Trophoblast cell (in vitro differentiated cells and primary cell): ENCODE data around the gene RAB7B. TPM values are rescaled to one million over a fixed set of nuclear protein-coding genes. Genes with fewer than 3 reads are reported as not detected.
"Not testable (repeated sequence)": the region's sequence is repeated elsewhere in the genome, so short reads cannot be mapped to it uniquely, and the experiment has no call there.

Experiments used
- DNase-seq, 2 donors: peaks; one replicate each; pipeline ENCODE4 v3.0.0-alpha.2; 2016
- H2AFZ ChIP-seq: 2 replicates; pipeline ENCODE4 v1.6.1; 2013; ENCODE audit warnings: low read length, moderate library complexity, mild to moderate bottlenecking; ENCODE audit not compliant: insufficient read depth, poor library complexity
- H2AK5ac ChIP-seq: 2 replicates; pipeline ENCODE4 v1.6.1; 2013; ENCODE audit warnings: mild to moderate bottlenecking, low read length
- H2BK120ac ChIP-seq: 2 replicates; pipeline ENCODE4 v1.6.1; 2013; ENCODE audit warnings: low read length, mild to moderate bottlenecking, moderate library complexity; ENCODE audit not compliant: insufficient read depth, poor library complexity
- H2BK12ac ChIP-seq: 2 replicates; pipeline ENCODE4 v1.6.1; 2013; ENCODE audit warnings: mild to moderate bottlenecking, low read length, moderate library complexity
- H2BK5ac ChIP-seq: 2 replicates; pipeline ENCODE4 v1.6.1; 2013; ENCODE audit warnings: low read length, low read depth, moderate library complexity, mild to moderate bottlenecking; ENCODE audit not compliant: poor library complexity
- H3K14ac ChIP-seq: 2 replicates; pipeline ENCODE4 v1.6.1; 2013; ENCODE audit warnings: mild to moderate bottlenecking, low read length
- H3K18ac ChIP-seq: 2 replicates; pipeline ENCODE4 v1.6.1; 2013; ENCODE audit warnings: mild to moderate bottlenecking, low read length
- H3K23ac ChIP-seq: 2 replicates; pipeline ENCODE4 v1.6.1; 2013; ENCODE audit warnings: low read length
- H3K27ac ChIP-seq: 2 replicates; pipeline ENCODE4 v1.5.1; 2013; ENCODE audit warnings: low read depth, mild to moderate bottlenecking, inconsistent platforms, low read length, moderate library complexity
- H3K27me3 ChIP-seq: 2 replicates; pipeline ENCODE4 v1.6.1; 2013; ENCODE audit warnings: inconsistent platforms, mild to moderate bottlenecking, low read length, moderate library complexity; ENCODE audit not compliant: insufficient read depth
- H3K36me3 ChIP-seq, 2 experiments: 1 replicate in 1 of 2; 2 replicates in 1 of 2; pipeline ENCODE4 v1.6.1; 2013; ENCODE audit warnings: low read length in 2 of 2, mild to moderate bottlenecking in 2 of 2, moderate library complexity in 1 of 2; ENCODE audit not compliant: insufficient read depth in 2 of 2, control insufficient read depth in 1 of 2
- H3K4ac ChIP-seq: 2 replicates; pipeline ENCODE4 v1.6.1; 2013; ENCODE audit warnings: low read depth, mild to moderate bottlenecking, low read length, moderate library complexity
- H3K4me1 ChIP-seq, 2 experiments: 1 replicate in 1 of 2; 2 replicates in 1 of 2; pipeline ENCODE4 v1.6.1; 2013; ENCODE audit warnings: low read length in 2 of 2, mild to moderate bottlenecking in 2 of 2, moderate library complexity in 1 of 2; ENCODE audit not compliant: insufficient read depth in 2 of 2, control insufficient read depth in 1 of 2
- H3K4me2 ChIP-seq: 2 replicates; pipeline ENCODE4 v1.6.1; 2013; ENCODE audit warnings: inconsistent platforms, mild to moderate bottlenecking, low read length, moderate library complexity
- H3K4me3 ChIP-seq: 2 replicates; pipeline ENCODE4 v1.5.1; 2013; ENCODE audit warnings: mild to moderate bottlenecking, low read depth, low read length, inconsistent platforms
- H3K79me1 ChIP-seq: one replicate; pipeline ENCODE4 v1.6.1; 2013; ENCODE audit warnings: low read length
- H3K79me2 ChIP-seq: 2 replicates; pipeline ENCODE4 v1.6.1; 2013; ENCODE audit warnings: low read length, mild to moderate bottlenecking; ENCODE audit not compliant: control insufficient read depth, insufficient read depth, poor library complexity
- H3K9ac ChIP-seq: 2 replicates; pipeline ENCODE4 v1.6.1; 2013; ENCODE audit warnings: mild to moderate bottlenecking, low read length
- H3K9me3 ChIP-seq: 2 replicates; pipeline ENCODE4 v1.6.1; 2013; ENCODE audit warnings: low read depth, mild to moderate bottlenecking, control low read depth, inconsistent platforms, low read length; ENCODE audit not compliant: insufficient read depth
- H4K12ac ChIP-seq: 2 replicates; pipeline ENCODE4 v1.6.1; 2013; ENCODE audit warnings: low read depth, mild to moderate bottlenecking, low read length, moderate library complexity
- H4K8ac ChIP-seq: 2 replicates; pipeline ENCODE4 v1.6.1; 2013; ENCODE audit warnings: low read depth, mild to moderate bottlenecking, low read length, moderate library complexity
- H4K91ac ChIP-seq: one replicate; pipeline ENCODE4 v1.6.1; 2013; ENCODE audit warnings: low read depth, mild to moderate bottlenecking, low read length, moderate library complexity
- WGBS: extraction: QIAGEN DNeasy Blood & Tissue Kit; methylation state at CpG from one replicate; pipeline ENCODE4 v1.1.7; 2013; ENCODE audit warnings: missing lambda C conversion rate; ENCODE audit not compliant: insufficient read length, insufficient coverage; ENCODE audit errors: extremely low coverage; 5-methylcytosine and 5-hydroxymethylcytosine counted together
- polyA plus RNA-seq: library from polyadenylated mRNA; stranded (reverse); fragments of 200-250 nt; gene quantifications from 2 replicates; pipeline ENCODE4 v1.2.3, GENCODE V29; 2013

Gene RAB7B, protein sequence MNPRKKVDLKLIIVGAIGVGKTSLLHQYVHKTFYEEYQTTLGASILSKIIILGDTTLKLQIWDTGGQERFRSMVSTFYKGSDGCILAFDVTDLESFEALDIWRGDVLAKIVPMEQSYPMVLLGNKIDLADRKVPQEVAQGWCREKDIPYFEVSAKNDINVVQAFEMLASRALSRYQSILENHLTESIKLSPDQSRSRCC
- polyA plus RNA-seq, result 2.4 and 2.6 TPM in 2 replicates

DNA sequence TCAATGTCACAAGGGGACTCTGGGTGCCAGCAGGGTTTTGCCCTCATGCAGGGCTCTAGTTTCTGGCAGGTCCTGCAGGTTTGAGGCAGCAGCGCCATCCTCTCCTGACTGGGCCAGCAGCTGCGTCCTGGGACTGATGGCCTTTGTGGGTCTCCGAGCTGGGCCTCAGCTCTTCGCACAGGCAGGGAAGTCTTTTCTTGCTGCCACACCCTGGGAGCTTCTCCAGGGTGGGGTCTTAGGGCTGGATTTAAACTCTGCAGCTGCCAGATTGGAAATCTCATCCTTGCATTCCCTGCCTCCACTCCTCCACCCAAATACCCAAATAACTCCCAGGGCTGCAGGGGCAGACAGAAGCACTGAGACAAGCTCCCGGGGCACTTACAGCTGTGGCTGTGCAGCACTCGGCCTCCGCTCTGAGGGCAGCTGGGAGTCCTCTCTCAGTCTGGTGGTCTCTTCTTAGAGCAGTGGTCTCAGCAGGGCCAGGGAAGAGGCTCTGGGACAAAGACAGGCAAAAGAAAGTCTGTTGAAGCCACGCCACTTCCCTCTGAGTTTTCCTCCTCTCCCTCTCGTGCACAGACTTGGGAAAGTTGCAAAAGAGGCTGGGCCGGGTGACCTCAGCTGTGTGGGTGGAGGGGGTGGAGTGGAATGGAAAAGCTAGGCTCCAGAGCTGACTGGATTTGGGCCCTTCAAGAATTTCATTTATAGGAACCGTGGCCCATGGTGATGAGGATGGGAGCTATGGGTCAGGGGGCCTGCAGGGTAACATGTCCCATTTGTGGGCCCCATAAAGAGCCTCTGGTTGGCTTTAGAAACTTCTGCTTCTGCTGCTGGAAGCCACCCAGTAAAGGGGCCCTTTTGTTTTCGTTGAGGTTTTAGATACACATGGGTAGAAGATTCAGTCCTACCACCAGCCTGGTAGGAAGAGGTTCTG lies at the start of gene RAB7B:
TSS of gene RAB7B (minus strand) at position 525 of the 931 bp plus-strand sequence. CDS start 9,260 bp downstream, outside the sequence.
- Histone ChIP-seq H2AK5ac (no peak within 1 kb of the TSS), H2AFZ (no peak within 1 kb of the TSS), H4K12ac (no peak within 1 kb of the TSS), H3K4me2 (no peak within 1 kb of the TSS), H3K27me3 (no peaks in the 10 kb centered on the region), H3K9me3 (peaks cover 2% of the 10 kb centered on the region), H3K4me3 (peak within 1 kb of the TSS; percentile 52), H3K79me2 (no peaks in the 10 kb centered on the region), H3K4ac (no peak within 1 kb of the TSS), H2BK120ac (no peak within 1 kb of the TSS), H3K9ac (peak within 1 kb of the TSS; percentile 34), H3K23ac (peak within 1 kb of the TSS; percentile 99), H3K36me3 (no peaks in the 10 kb centered on the region), H3K14ac (no peak within 1 kb of the TSS), H3K79me1 (peaks cover 2% of the 10 kb centered on the region), H4K91ac (peak within 1 kb of the TSS; percentile 30), H3K27ac (no peak within 1 kb of the TSS), H3K18ac (no peak within 1 kb of the TSS), H3K4me1 (peaks cover 18 to 41% of the 10 kb centered on the region in 2 experiments), H4K8ac (no peak within 1 kb of the TSS), H2BK5ac (no peak within 1 kb of the TSS), H2BK12ac (no peak within 1 kb of the TSS)
- no CpG with 5 or more reads among the region's 12 CpGs for WGBS
- peak; percentile 71 to 77 for DNase-seq

- H3K18ac ChIP-seq, H3K27me3 ChIP-seq, H3K9me3 ChIP-seq, H2AK5ac ChIP-seq, H3K4ac ChIP-seq, H4K12ac ChIP-seq, H3K79me2 ChIP-seq, H2AFZ ChIP-seq, H3K9ac ChIP-seq, H3K36me3 ChIP-seq, H2BK120ac ChIP-seq, H3K79me1 ChIP-seq, H3K4me2 ChIP-seq, H3K4me1 ChIP-seq, H4K91ac ChIP-seq, H4K8ac ChIP-seq, H2BK5ac ChIP-seq, H3K14ac ChIP-seq, H3K4me3 ChIP-seq, H3K23ac ChIP-seq, H2BK12ac ChIP-seq, H3K27ac ChIP-seq, DNase-seq: not testable (repeated sequence)
- WGBS, result no CpG with 5 or more reads among the region's 8 CpGs
Observed at GRCh38 chr1:206052231-206052865, 49.2 kb upstream of the RAB7B start.

GRCh38 chr1:206050655-206051235 lies 47.5 kb upstream of the RAB7B start:
- H3K9ac ChIP-seq, result no peak overlapping the region

DNA sequence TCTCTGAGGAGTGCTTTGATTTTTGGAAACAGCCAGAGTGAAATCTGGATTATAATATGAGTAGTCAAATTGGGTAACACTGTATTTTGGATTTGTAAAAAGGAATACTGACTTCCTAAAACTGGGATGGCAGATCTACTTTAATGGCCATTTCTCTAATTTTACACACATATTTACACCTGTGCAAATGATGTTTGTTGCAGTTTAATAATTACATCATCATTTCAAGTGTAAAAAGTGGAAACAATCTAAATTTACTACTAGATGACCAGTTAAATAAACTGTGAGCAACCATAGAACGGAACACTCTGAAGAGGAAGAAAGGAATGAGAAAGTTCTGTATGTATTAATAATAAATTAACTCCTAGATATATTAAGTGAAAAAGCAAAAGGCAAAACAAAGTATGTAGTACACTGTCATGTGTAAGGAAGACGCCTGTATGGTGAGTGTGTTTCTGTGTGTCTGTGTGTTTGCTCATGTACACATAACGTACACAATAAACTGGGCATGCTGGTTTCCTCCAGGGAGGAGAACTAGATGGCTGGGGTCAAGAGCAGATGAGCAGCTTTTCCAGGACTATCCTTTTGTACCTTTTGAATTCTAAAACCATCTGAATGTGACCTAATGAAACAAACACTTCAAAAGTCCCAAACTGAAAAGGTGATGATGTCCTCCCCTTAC lies 46.9 kb upstream of the RAB7B start:
- H2AFZ ChIP-seq, result no peak overlapping the region
- H3K79me2 ChIP-seq, result no peaks in the 10 kb centered on the region
- no peak overlapping the region for H3K14ac ChIP-seq
- H3K4me2 ChIP-seq, result no peak overlapping the region
- no peak overlapping the region for H2AK5ac ChIP-seq
- peaks cover 2% of the 10 kb centered on the region for H3K9me3 ChIP-seq
- H2BK5ac ChIP-seq, result no peak overlapping the region
- WGBS, result no CpG with 5 or more reads among the region's 3 CpGs
- no peak overlapping the region for H4K12ac ChIP-seq
- no peak overlapping the region for H4K91ac ChIP-seq
- no peaks in the 10 kb centered on the region for H3K36me3 ChIP-seq
- H3K79me1 ChIP-seq, result no peaks in the 10 kb centered on the region
- H3K27ac ChIP-seq, result no peak overlapping the region
- H3K4me3 ChIP-seq, result no peak overlapping the region
- H2BK120ac ChIP-seq, result no peak overlapping the region
- no peak overlapping the region for H3K18ac ChIP-seq
- H2BK12ac ChIP-seq, result no peak overlapping the region
- no peak overlapping the region for H3K4ac ChIP-seq
- no peak for DNase-seq
- H3K4me1 ChIP-seq, result no peaks in the 10 kb centered on the region
- H4K8ac ChIP-seq, result no peak overlapping the region
- H3K9ac ChIP-seq, result no peak overlapping the region
- H3K27me3 ChIP-seq, result no peaks in the 10 kb centered on the region
- H3K23ac ChIP-seq, result no peak overlapping the region

More at GRCh38 chr1:206050655-206051235, 47.5 kb upstream of the RAB7B start:
- peak; percentile 34 to 37 for DNase-seq
- no peak overlapping the region for H3K14ac ChIP-seq
- H3K4me2 ChIP-seq, result no peak overlapping the region
- no peak overlapping the region for H2BK5ac ChIP-seq
- H3K4me1 ChIP-seq, result peaks cover 0 to under 1% of the 10 kb centered on the region in 2 experiments
- H2AFZ ChIP-seq, result no peak overlapping the region
- H3K79me1 ChIP-seq, result no peaks in the 10 kb centered on the region
- no peaks in the 10 kb centered on the region for H3K27me3 ChIP-seq
- H3K79me2 ChIP-seq, result no peaks in the 10 kb centered on the region
- no peak overlapping the region for H3K4ac ChIP-seq
- no peaks in the 10 kb centered on the region for H3K36me3 ChIP-seq
- no peak overlapping the region for H2BK12ac ChIP-seq
- no peak overlapping the region for H2AK5ac ChIP-seq
- WGBS, result no CpG with 5 or more reads among the region's 6 CpGs
- H3K23ac ChIP-seq, result no peak overlapping the region
- H3K4me3 ChIP-seq, result no peak overlapping the region
- H3K9me3 ChIP-seq, result peaks cover 2% of the 10 kb centered on the region
- no peak overlapping the region for H3K18ac ChIP-seq
- H4K91ac ChIP-seq, result no peak overlapping the region
- no peak overlapping the region for H4K12ac ChIP-seq
- H3K27ac ChIP-seq, result no peak overlapping the region
- no peak overlapping the region for H4K8ac ChIP-seq
- H2BK120ac ChIP-seq, result no peak overlapping the region
